Right atrium auricular region (tissue), 2 donors: ENCODE results near the gene ADAM33. TPM values are rescaled to one million over a fixed set of nuclear protein-coding genes. Genes with fewer than 3 reads are reported as not detected.
A peak's percentile ranks its signal among the peaks of the same experiment; 100 is the strongest.

Experiments used
- DNase-seq: peaks from one replicate; pipeline ENCODE4 v3.0.0-alpha.2; 2019; ENCODE audit warnings: low spot score
- H3K27ac ChIP-seq, 2 donors: fragments of 200-600 bp; sonication (generic); 1 replicate in 1 of 2; 2 replicates in 1 of 2; pipeline ENCODE4 v1.5.1; 2016 to 2019
- H3K27me3 ChIP-seq, 2 donors: fragments of 200-600 bp; sonication (generic); one replicate each; pipeline versions ENCODE4 v1.5.1 to v1.6.0; 2017 to 2019
- H3K36me3 ChIP-seq: fragments of 200-600 bp; sonication (generic); one replicate; pipeline ENCODE4 v1.5.1; 2016
- H3K4me1 ChIP-seq, 2 donors: fragments of 200-600 bp; sonication (generic); one replicate each; pipeline versions ENCODE4 v1.5.1 to v1.6.0; 2017 to 2019
- H3K4me3 ChIP-seq, 2 donors: fragments of 200-600 bp; sonication (generic); 1 replicate in 1 of 2; 2 replicates in 1 of 2; pipeline ENCODE4 v1.5.1; 2017 to 2019; ENCODE audit warnings: mild to moderate bottlenecking in 1 of 2, moderate library complexity in 1 of 2
- H3K9me3 ChIP-seq, 2 donors: fragments of 200-600 bp; sonication (generic); one replicate each; pipeline ENCODE4 v1.5.1; 2019
- total RNA-seq, 2 donors: library from RNA; depleted of rRNA; stranded (reverse); fragments of >200 nt; gene quantifications; one replicate each; pipeline ENCODE4 v1.1.0, GENCODE V29; 2016
- TF ChIP-seq, protein P1 (sequence below), 2 donors: fragments of 200-600 bp; sonication (generic); IDR thresholded peaks; one replicate each; pipeline ENCODE4 v1.5.1; 2019; ENCODE audit warnings: antibody characterized with exemption in 2 of 2

Gene ADAM33, protein sequence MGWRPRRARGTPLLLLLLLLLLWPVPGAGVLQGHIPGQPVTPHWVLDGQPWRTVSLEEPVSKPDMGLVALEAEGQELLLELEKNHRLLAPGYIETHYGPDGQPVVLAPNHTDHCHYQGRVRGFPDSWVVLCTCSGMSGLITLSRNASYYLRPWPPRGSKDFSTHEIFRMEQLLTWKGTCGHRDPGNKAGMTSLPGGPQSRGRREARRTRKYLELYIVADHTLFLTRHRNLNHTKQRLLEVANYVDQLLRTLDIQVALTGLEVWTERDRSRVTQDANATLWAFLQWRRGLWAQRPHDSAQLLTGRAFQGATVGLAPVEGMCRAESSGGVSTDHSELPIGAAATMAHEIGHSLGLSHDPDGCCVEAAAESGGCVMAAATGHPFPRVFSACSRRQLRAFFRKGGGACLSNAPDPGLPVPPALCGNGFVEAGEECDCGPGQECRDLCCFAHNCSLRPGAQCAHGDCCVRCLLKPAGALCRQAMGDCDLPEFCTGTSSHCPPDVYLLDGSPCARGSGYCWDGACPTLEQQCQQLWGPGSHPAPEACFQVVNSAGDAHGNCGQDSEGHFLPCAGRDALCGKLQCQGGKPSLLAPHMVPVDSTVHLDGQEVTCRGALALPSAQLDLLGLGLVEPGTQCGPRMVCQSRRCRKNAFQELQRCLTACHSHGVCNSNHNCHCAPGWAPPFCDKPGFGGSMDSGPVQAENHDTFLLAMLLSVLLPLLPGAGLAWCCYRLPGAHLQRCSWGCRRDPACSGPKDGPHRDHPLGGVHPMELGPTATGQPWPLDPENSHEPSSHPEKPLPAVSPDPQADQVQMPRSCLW
- 10 to 100 TPM in 1 of 2 donors, 1 to 10 TPM in 1; 9.7 to 13.8 TPM for total RNA-seq

DNA sequence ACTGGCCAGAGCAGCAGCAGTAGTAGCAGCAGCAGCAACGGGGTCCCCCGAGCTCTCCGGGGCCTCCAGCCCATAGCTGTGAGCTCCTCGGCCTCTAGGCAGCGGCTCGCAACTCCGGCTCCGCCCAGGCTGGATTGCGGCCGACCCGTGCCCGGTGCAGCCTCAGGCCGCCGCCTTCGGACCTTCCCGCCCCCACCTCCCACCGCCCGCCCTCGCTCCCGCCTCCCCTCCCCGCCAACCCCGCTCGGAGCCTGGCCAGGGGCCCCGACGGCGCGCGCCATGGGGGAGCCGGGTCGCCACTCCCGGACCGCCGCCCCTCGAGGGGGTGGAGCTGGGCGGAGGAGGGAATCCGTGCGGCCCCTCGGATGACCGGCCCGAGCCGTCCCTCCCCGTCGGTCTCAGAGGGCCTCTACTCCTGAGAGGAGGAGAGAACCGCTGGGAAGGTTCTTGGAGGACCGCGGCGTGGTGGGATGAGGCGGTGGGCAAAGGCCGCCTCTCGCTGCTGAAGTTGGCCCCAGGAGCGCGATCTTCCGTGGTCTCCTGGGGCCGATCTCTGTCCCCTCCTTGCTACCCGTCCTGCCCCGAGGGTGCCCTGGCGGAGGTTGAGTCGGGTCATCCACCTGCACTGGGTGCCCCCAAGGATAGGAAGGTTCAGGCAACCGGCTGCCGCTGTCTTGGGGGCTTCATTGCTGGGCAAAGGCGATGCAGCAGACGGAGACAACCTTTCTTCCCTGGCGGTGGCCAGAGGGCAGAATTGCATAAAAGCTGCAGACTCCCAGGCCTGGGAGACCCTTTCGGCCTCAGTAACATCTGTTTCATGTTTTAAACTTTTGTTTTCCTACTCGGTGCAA is at the start of gene ADAM33:
Gene ADAM33, minus strand, starts transcription at position 80 of the 851 bp plus-strand sequence. Its CDS starts 6 bp downstream, at position 74.
- no peak for DNase-seq
- Histone ChIP-seq H3K4me1 (peaks cover 0 to 48% of the 10 kb centered on the region in 2 donors), H3K9me3 (no peaks in the 10 kb centered on the region), H3K27me3 (peaks cover 0 to 3% of the 10 kb centered on the region in 2 donors), H3K36me3 (no peaks in the 10 kb centered on the region), H3K4me3 (peak within 1 kb of the TSS; percentile 48 to 61), H3K27ac (peak within 1 kb of the TSS; percentile 78 to 85)
- TF ChIP-seq, protein P1, sequence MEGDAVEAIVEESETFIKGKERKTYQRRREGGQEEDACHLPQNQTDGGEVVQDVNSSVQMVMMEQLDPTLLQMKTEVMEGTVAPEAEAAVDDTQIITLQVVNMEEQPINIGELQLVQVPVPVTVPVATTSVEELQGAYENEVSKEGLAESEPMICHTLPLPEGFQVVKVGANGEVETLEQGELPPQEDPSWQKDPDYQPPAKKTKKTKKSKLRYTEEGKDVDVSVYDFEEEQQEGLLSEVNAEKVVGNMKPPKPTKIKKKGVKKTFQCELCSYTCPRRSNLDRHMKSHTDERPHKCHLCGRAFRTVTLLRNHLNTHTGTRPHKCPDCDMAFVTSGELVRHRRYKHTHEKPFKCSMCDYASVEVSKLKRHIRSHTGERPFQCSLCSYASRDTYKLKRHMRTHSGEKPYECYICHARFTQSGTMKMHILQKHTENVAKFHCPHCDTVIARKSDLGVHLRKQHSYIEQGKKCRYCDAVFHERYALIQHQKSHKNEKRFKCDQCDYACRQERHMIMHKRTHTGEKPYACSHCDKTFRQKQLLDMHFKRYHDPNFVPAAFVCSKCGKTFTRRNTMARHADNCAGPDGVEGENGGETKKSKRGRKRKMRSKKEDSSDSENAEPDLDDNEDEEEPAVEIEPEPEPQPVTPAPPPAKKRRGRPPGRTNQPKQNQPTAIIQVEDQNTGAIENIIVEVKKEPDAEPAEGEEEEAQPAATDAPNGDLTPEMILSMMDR (IDR thresholded peaks at IDR 0.05), result no peak

DNA sequence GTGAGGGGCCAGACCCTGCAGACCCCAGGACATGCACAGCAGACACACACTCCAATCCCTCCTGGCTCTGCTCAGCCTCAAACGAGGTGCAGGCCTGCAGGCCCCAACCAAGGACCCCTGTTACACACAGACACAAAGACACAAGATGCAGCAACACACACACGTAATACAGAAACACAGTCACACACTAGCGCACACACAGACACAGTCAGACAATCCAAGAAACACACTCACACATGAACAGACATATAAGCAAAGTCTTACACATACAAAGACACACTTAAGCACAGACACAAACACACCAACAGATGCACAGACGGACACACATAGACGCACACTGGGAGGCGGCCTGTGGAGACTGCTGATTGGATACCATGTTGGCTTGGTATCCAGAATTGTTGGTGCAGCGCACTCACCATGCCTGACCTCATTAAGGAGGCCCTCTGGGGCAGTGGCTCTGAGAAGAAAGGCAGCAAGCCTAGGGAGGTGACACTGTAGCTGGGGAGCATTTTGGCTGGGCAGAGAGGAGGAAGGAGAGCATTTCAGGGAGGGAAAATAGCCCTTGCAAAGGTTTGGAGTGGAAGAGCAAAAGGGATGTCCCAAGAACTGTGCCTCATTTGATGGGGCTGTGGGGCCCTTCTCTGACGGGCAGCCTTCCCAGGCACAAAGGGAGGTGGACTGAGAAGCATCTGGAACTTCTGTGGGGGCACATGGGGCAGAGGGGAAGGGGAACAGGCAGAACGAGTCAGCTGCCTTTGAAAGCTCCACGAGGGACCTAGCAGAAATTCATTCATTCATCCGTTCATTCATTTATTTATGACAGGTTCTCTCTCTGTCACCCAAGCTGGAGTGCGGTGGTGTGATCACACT is 49.2 kb upstream of the ADAM33 start:
- DNase-seq, result no peak
- H3K36me3 ChIP-seq, result no peaks in the 10 kb centered on the region
- no peaks in the 10 kb centered on the region for H3K27me3 ChIP-seq
- peak overlapping the region; percentile 31 to 51 for H3K27ac ChIP-seq
- TF ChIP-seq, protein P1 (IDR thresholded peaks at IDR 0.05), result no peak
- no peaks in the 10 kb centered on the region for H3K9me3 ChIP-seq
- no peak overlapping the region for H3K4me3 ChIP-seq
- peaks cover 0 to 57% of the 10 kb centered on the region in 2 donors for H3K4me1 ChIP-seq

DNA sequence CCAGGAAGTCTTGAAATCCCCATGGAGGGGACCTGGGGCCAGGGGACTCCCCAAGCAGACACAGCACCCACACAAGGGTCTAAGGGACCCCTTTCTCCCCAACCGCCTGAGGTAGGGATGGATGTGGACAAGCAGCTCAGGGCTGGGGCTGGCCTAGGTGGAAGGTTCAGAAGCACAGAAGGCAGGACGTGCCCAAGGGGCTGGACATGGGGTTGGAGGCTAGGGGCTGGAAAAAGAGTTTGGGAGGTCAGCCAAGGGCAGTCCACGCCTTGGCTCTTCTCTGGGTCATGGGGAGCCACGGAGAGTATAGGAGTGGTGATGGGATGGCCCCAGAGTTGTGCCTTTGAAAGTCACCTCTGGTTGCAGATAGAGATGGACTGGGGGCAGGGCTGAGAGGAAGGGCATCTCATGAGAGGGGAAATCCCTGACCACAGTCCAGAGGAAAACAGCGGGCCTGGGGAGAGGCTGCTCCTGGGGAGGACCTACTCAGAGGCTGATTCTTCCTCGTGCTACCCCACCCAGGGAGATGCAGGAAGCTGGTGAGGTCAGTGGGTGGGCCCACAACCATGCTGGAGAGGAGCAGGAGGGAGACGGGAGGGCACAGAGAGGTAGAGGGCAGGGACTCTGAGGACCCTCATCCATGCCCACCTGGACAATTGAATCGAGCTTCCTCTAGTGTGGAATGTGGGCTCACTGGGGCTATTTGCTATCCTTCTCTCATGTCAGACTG is 48.2 kb upstream of the ADAM33 start:
- H3K27ac ChIP-seq, result peak overlapping the region; percentile 31 to 51
- TF ChIP-seq, protein P1 (IDR thresholded peaks at IDR 0.05), result no peak
- no peaks in the 10 kb centered on the region for H3K36me3 ChIP-seq
- H3K4me3 ChIP-seq, result no peak overlapping the region
- no peaks in the 10 kb centered on the region for H3K27me3 ChIP-seq
- peaks cover 0 to 57% of the 10 kb centered on the region in 2 donors for H3K4me1 ChIP-seq
- H3K9me3 ChIP-seq, result no peaks in the 10 kb centered on the region
- no peak for DNase-seq

DNA sequence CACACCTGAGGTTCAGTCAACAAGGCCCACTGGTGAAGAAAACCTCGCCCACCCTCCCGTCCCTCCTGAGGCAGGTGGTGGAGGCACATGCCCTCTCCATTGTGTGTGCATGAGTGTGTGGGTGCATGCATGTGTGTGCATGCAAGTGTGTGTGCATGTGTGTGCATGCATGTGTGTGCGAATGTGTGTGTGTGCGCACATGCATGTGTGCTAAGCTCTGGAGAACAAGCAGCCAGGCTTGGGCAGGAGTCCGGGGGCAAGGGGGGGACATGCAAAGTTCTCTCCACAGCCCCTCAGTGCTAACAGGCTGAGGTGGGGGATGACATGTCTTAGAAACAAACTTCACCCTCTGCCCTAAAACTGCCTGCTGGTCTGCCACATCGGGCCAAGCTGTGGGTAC is 47.6 kb upstream of the ADAM33 start:
- no peak for DNase-seq
- no peak overlapping the region for H3K4me3 ChIP-seq
- TF ChIP-seq, protein P1 (IDR thresholded peaks at IDR 0.05), result no peak
- no peaks in the 10 kb centered on the region for H3K27me3 ChIP-seq
- no peaks in the 10 kb centered on the region for H3K9me3 ChIP-seq
- no peaks in the 10 kb centered on the region for H3K36me3 ChIP-seq
- H3K27ac ChIP-seq, result peak overlapping the region in 1 of 2 donors; percentile 10
- H3K4me1 ChIP-seq, result peaks cover 0 to 56% of the 10 kb centered on the region in 2 donors
